ENCODE results near the gene SLC35F3.

DNA sequence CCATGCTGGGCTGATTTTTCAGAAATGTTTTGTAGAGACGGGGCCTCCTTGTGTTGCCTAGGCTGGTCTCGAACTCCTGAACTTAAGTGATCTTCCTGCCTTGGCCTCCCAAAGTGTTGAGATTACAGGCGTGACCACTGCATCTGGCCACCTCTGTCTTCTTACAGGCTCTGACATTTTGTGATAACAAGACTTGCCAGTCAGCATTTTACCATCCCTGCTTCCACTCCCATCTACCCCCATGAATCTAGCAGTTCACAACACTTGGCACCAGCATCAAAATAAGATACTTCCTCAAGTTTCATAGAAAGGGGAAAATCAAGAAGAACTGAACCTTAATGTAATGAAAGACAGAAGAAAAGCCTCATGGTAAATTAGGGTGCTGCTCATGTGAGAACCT, 32.4 kb downstream of the SLC35F3 start:
- TF ChIP-seq EZH2 (IDR thresholded peaks at IDR 0.05; ENCODE audit: borderline replicate concordance): no peak
- TF ChIP-seq, protein P1, sequence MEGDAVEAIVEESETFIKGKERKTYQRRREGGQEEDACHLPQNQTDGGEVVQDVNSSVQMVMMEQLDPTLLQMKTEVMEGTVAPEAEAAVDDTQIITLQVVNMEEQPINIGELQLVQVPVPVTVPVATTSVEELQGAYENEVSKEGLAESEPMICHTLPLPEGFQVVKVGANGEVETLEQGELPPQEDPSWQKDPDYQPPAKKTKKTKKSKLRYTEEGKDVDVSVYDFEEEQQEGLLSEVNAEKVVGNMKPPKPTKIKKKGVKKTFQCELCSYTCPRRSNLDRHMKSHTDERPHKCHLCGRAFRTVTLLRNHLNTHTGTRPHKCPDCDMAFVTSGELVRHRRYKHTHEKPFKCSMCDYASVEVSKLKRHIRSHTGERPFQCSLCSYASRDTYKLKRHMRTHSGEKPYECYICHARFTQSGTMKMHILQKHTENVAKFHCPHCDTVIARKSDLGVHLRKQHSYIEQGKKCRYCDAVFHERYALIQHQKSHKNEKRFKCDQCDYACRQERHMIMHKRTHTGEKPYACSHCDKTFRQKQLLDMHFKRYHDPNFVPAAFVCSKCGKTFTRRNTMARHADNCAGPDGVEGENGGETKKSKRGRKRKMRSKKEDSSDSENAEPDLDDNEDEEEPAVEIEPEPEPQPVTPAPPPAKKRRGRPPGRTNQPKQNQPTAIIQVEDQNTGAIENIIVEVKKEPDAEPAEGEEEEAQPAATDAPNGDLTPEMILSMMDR (IDR thresholded peaks at IDR 0.05; ENCODE audit: poor library complexity): no peak
